ENCODE results near the gene SRPK2.

GRCh38 chr7:105376908-105377533, 11.7 kb downstream of the SRPK2 start:
- no peak for TF ChIP-seq ZNF404 (tag by site-specific recombination; IDR thresholded peaks at IDR 0.05)
- TF ChIP-seq ZNF184 (tag by site-specific recombination; IDR thresholded peaks at IDR 0.05), result no peak
- TF ChIP-seq ZNF416 (tag by site-specific recombination; IDR thresholded peaks at IDR 0.05), result no peak
- TF ChIP-seq ZNF513 (tag by site-specific recombination; IDR thresholded peaks at IDR 0.05), result no peak
- TF ChIP-seq CTCF (tag by site-specific recombination; IDR thresholded peaks at IDR 0.05), result no peak
- TF ChIP-seq ZNF626 (tag by site-specific recombination; IDR thresholded peaks at IDR 0.05), result no peak
- TF ChIP-seq ZNF777 (tag by site-specific recombination; IDR thresholded peaks at IDR 0.05; ENCODE audit: borderline replicate concordance), result no peak
- no peak for TF ChIP-seq ZNF624 (tag by site-specific recombination; IDR thresholded peaks at IDR 0.05)
- no peak for TF ChIP-seq PRDM6 (tag by site-specific recombination; IDR thresholded peaks at IDR 0.05)
- TF ChIP-seq ATF2 (tag by site-specific recombination; IDR thresholded peaks at IDR 0.05; ENCODE audit: low read depth), result no peak
- TF ChIP-seq MZF1 (tag by site-specific recombination; IDR thresholded peaks at IDR 0.05; ENCODE audit: borderline replicate concordance), result no peak
- TF ChIP-seq GLI2 (tag by site-specific recombination; IDR thresholded peaks at IDR 0.05; ENCODE audit: borderline replicate concordance, low read depth), result no peak

All from HEK293 (cell line).